HG02610 (cell line): ENCODE measurements around the gene DUS2.

ENCODE experiments used
- ATAC-seq: cut with Tn5 transposase; IDR thresholded peaks from one replicate; pipeline ENCODE4 v1.9.1; 2021; ENCODE audit warnings: mild to moderate bottlenecking, moderate library complexity; ENCODE audit not compliant: unreplicated experiment

DUS2 gene

GRCh38 chr16:68040506-68041288, 17.6 kb downstream of the DUS2 start:
- ATAC-seq = peak; percentile 56

- no peak for ATAC-seq
Observed at GRCh38 chr16:68041783-68042182, 18.7 kb downstream of the DUS2 start.

- ATAC-seq = no peak
Observed at GRCh38 chr16:68046106-68046505, 23.0 kb downstream of the DUS2 start.

GRCh38 chr16:68047987-68048386, 24.9 kb downstream of the DUS2 start:
- no peak for ATAC-seq

GRCh38 chr16:68049449-68049848, 26.4 kb downstream of the DUS2 start:
- ATAC-seq = no peak

- no peak for ATAC-seq
Observed at GRCh38 chr16:68055395-68055794, 32.3 kb downstream of the DUS2 start.

GRCh38 chr16:68059804-68060203, 36.7 kb downstream of the DUS2 start:
- ATAC-seq = no peak

GRCh38 chr16:68061396-68061795, 38.3 kb downstream of the DUS2 start:
- no peak for ATAC-seq

GRCh38 chr16:68062910-68063393, 39.9 kb downstream of the DUS2 start:
- ATAC-seq = no peak

- ATAC-seq = peak; percentile 66
Observed at GRCh38 chr16:68064791-68065365, 41.8 kb downstream of the DUS2 start.

- ATAC-seq = no peak
Observed at GRCh38 chr16:68065716-68066305, 42.7 kb downstream of the DUS2 start.

GRCh38 chr16:68066763-68067162, 43.7 kb downstream of the DUS2 start:
- ATAC-seq = no peak

GRCh38 chr16:68068926-68069325, 45.8 kb downstream of the DUS2 start:
- ATAC-seq = no peak

GRCh38 chr16:68069511-68070248, 46.6 kb downstream of the DUS2 start:
- no peak for ATAC-seq

GRCh38 chr16:68070249-68070730, 47.2 kb downstream of the DUS2 start:
- ATAC-seq = no peak

- no peak for ATAC-seq
Observed at GRCh38 chr16:68070806-68071517, 47.9 kb downstream of the DUS2 start.

GRCh38 chr16:68071518-68071901, 48.4 kb downstream of the DUS2 start:
- no peak for ATAC-seq

GRCh38 chr16:68072038-68072695, 49.1 kb downstream of the DUS2 start:
- ATAC-seq = no peak

GRCh38 chr16:68073902-68074760, 51.0 kb downstream of the DUS2 start:
- ATAC-seq = peak; percentile 0
